GM23338 (cell line): ENCODE results near the gene SLC25A20. TPM values are rescaled to one million over a fixed set of nuclear protein-coding genes. Genes with fewer than 3 reads are reported as not detected.

Source experiments
- ATAC-seq: fragments of 200-7000 bp; cut with Tn5 transposase; 3 replicates; pipeline ENCODE4 v1.9.1; 2020
- DNase-seq: peaks from one replicate; pipeline ENCODE4 v3.0.0-alpha.2; 2015; ENCODE audit warnings: low spot score
- H2AFZ ChIP-seq: fragments of 200-600 bp; sonication (generic); 2 replicates; pipeline ENCODE4 v1.8.0; 2016; ENCODE audit warnings: antibody characterized with exemption, mild to moderate bottlenecking, moderate library complexity
- H3F3A ChIP-seq: fragments of 200-600 bp; sonication (generic); replicated peaks from 2 replicates; pipeline ENCODE4 v1.8.0; 2017; ENCODE audit warnings: antibody characterized with exemption, mixed run types, low read depth
- H3K27ac ChIP-seq: fragments of 200-600 bp; sonication (generic); 2 replicates; pipeline ENCODE4 v1.6.1; 2016; ENCODE audit warnings: low read depth
- H3K27me3 ChIP-seq: fragments of 200-600 bp; sonication (generic); 2 replicates; pipeline ENCODE4 v1.8.0; 2016; ENCODE audit warnings: mild to moderate bottlenecking, mixed run types, moderate library complexity; ENCODE audit not compliant: insufficient read depth
- H3K36me3 ChIP-seq: fragments of 200-600 bp; sonication (generic); 2 replicates; pipeline ENCODE4 v1.8.0; 2016; ENCODE audit warnings: mild to moderate bottlenecking; ENCODE audit not compliant: insufficient read depth
- H3K4me1 ChIP-seq: fragments of 200-600 bp; sonication (generic); 2 replicates; pipeline ENCODE4 v1.8.0; 2016; ENCODE audit warnings: mild to moderate bottlenecking, moderate library complexity; ENCODE audit not compliant: insufficient read depth
- H3K4me2 ChIP-seq: fragments of 200-600 bp; sonication (generic); 2 replicates; pipeline ENCODE4 v1.7.1; 2017; ENCODE audit warnings: mixed run types
- H3K4me3 ChIP-seq: fragments of 200-600 bp; sonication (generic); 2 replicates; pipeline ENCODE4 v1.6.1; 2016; ENCODE audit warnings: mixed run types
- H3K79me2 ChIP-seq: fragments of 200-600 bp; sonication (generic); replicated peaks from 2 replicates; pipeline ENCODE4 v1.8.0; 2017; ENCODE audit warnings: mild to moderate bottlenecking; ENCODE audit not compliant: insufficient read depth
- H3K9me2 ChIP-seq: fragments of 200-600 bp; sonication (generic); 2 replicates; pipeline ENCODE4 v1.8.0; 2017; ENCODE audit not compliant: insufficient read depth
- H4K20me1 ChIP-seq: fragments of 200-600 bp; sonication (generic); replicated peaks from 2 replicates; pipeline ENCODE4 v1.8.0; 2017; ENCODE audit warnings: mild to moderate bottlenecking; ENCODE audit not compliant: insufficient read depth
- H3K27ac Mint-ChIP-seq: 2 replicates; pipeline ENCODE4 v1.8.0; 2020; ENCODE audit warnings: inconsistent platforms, mild to moderate bottlenecking, moderate library complexity, mixed read lengths
- H3K27me3 Mint-ChIP-seq: 3 replicates; pipeline ENCODE4 v1.8.0; 2022; ENCODE audit warnings: low read depth, mild to moderate bottlenecking, moderate library complexity, mixed read lengths, inconsistent platforms; ENCODE audit not compliant: insufficient read depth, poor library complexity
- H3K36me3 Mint-ChIP-seq: 3 replicates; pipeline ENCODE4 v1.8.0; 2021; ENCODE audit warnings: low read depth, mild to moderate bottlenecking, inconsistent platforms, moderate library complexity, mixed read lengths
- H3K4me1 Mint-ChIP-seq: 3 replicates; pipeline ENCODE4 v1.8.0; 2020; ENCODE audit warnings: mild to moderate bottlenecking, inconsistent platforms, mixed read lengths
- H3K4me3 Mint-ChIP-seq: 3 replicates; pipeline ENCODE4 v1.8.0; 2021; ENCODE audit warnings: moderate library complexity, mild to moderate bottlenecking, inconsistent platforms, mixed read lengths
- H3K9me3 Mint-ChIP-seq: 3 replicates; pipeline ENCODE4 v1.8.0; 2020; ENCODE audit warnings: moderate library complexity, mild to moderate bottlenecking, inconsistent platforms, mixed read lengths
- CREB1 ChIP-seq: fragments of 250-450 bp; sonication (Bioruptor Pico); IDR thresholded peaks from 2 replicates; pipeline ENCODE4 v1.5.0; 2020; ENCODE audit warnings: low read depth, mild to moderate bottlenecking, moderate library complexity
- CTCF ChIP-seq, 2 experiments: fragments of 200-600 bp in 1 of 2; sonication (generic) in 1 of 2; conservative IDR thresholded peaks; 2 replicates each; pipeline versions ENCODE4 v1.5.1 to v1.6.1; 2016 to 2017; ENCODE audit warnings: antibody characterized with exemption in 2 of 2, low read depth in 2 of 2, mild to moderate bottlenecking in 2 of 2, moderate library complexity in 1 of 2
- ETS1 ChIP-seq: IDR thresholded peaks from 2 replicates; pipeline ENCODE4 v1.6.1; 2016; ENCODE audit warnings: antibody characterized with exemption
- EZH2 ChIP-seq: fragments of 200-600 bp; sonication (generic); IDR thresholded peaks from one replicate; pipeline ENCODE4 v1.8.0; 2017; ENCODE audit warnings: antibody characterized with exemption, mild to moderate bottlenecking, low read depth; ENCODE audit not compliant: unreplicated experiment
- JUNB ChIP-seq: IDR thresholded peaks from one replicate; pipeline ENCODE4 v1.6.1; 2016; ENCODE audit warnings: antibody characterized with exemption; ENCODE audit not compliant: unreplicated experiment
- NANOG ChIP-seq: IDR thresholded peaks from 2 replicates; pipeline ENCODE4 v1.6.1; 2016; ENCODE audit warnings: antibody characterized with exemption, borderline replicate concordance
- POLR2AphosphoS5 ChIP-seq: IDR thresholded peaks from 2 replicates; pipeline ENCODE4 v1.6.1; 2016; ENCODE audit warnings: antibody characterized with exemption, low read depth
- REST ChIP-seq: IDR thresholded peaks from one replicate; pipeline ENCODE4 v1.6.1; 2018; ENCODE audit warnings: antibody characterized with exemption; ENCODE audit not compliant: unreplicated experiment
- STAT1 ChIP-seq: IDR thresholded peaks from one replicate; pipeline ENCODE4 v1.6.1; 2016; ENCODE audit warnings: antibody characterized with exemption; ENCODE audit not compliant: unreplicated experiment
- ZNF114 ChIP-seq: fragments of 250-450 bp; sonication (Bioruptor Pico); IDR thresholded peaks from 2 replicates; pipeline ENCODE4 v1.5.0; 2020; ENCODE audit warnings: mild to moderate bottlenecking, moderate library complexity
- ZNF331 ChIP-seq: fragments of 250-450 bp; sonication (Bioruptor Pico); IDR thresholded peaks from 2 replicates; pipeline ENCODE4 v1.5.0; 2020; ENCODE audit warnings: low read depth, mild to moderate bottlenecking, moderate library complexity
- ZNF462 ChIP-seq: fragments of 250-450 bp; sonication (Bioruptor Pico); IDR thresholded peaks from 2 replicates; pipeline ENCODE4 v1.5.0; 2020; ENCODE audit warnings: mild to moderate bottlenecking, moderate library complexity
- polyA plus RNA-seq: library from polyadenylated mRNA; unstranded; fragments of >200 nt; fragmentation: Nextera tagmentation; extraction: Ambion mirVana; gene quantifications from 2 replicates; pipeline ENCODE4 v1.2.1, GENCODE V29; 2016
- total RNA-seq: library from RNA; depleted of rRNA; stranded (reverse); fragments of >200 nt; shearing (Covaris generic); gene quantifications from 2 replicates; pipeline ENCODE4 v1.2.3, GENCODE V29; 2014

SLC25A20 gene
- total and polyA plus RNA-seq, 2 experiments from 2014 or later, result 3.0 to 4.3 TPM

- TF ChIP-seq JUNB (no peak), REST (no peak), ETS1 (no peak), POLR2AphosphoS5 (no peak), CREB1 (no peak), EZH2 (no peak), ZNF114 (CRISPR knock-in tag) (no peak), ZNF331 (CRISPR knock-in tag) (no peak), NANOG (no peak)
Measured at GRCh38 chr3:48894516-48894915, 4.2 kb downstream of the SLC25A20 start (continued).

- no peaks in the 10 kb centered on the region for H3K4me1 Mint-ChIP-seq
- no peak for TF ChIP-seq STAT1
- no peak for TF ChIP-seq CTCF (conservative IDR thresholded peaks at IDR 0.05; ENCODE audit: low read depth in 2 of 2)
- TF ChIP-seq POLR2AphosphoS5, result no peak
- no peak for TF ChIP-seq EZH2
- TF ChIP-seq ETS1, result no peak
- TF ChIP-seq ZNF114 (CRISPR knock-in tag), result no peak
- TF ChIP-seq ZNF462 (CRISPR knock-in tag), result no peak
- TF ChIP-seq NANOG, result no peak
Measured at GRCh38 chr3:48891606-48892005, 7.1 kb downstream of the SLC25A20 start.

More at GRCh38 chr3:48891606-48892005, 7.1 kb downstream of the SLC25A20 start:
- H3K27ac Mint-ChIP-seq, result no peak overlapping the region
- H3K27me3 Mint-ChIP-seq, result peaks cover 9% of the 10 kb centered on the region
- H2AFZ ChIP-seq, result no peak overlapping the region
- H3K36me3 ChIP-seq, result no peaks in the 10 kb centered on the region
- H3K4me1 ChIP-seq, result no peaks in the 10 kb centered on the region
- H3K27ac ChIP-seq, result no peak overlapping the region
- no peak overlapping the region for H3K4me3 Mint-ChIP-seq
- ATAC-seq (no peak), DNase-seq (no peak)
- H3K4me3 ChIP-seq, result no peak overlapping the region
- H3K36me3 Mint-ChIP-seq, result no peaks in the 10 kb centered on the region
- no peaks in the 10 kb centered on the region for H3K79me2 ChIP-seq
- H3K9me2 ChIP-seq, result no peaks in the 10 kb centered on the region
- H3K27me3 ChIP-seq, result no peaks in the 10 kb centered on the region
- no peaks in the 10 kb centered on the region for H3F3A ChIP-seq
- H4K20me1 ChIP-seq, result no peaks in the 10 kb centered on the region
- H3K4me2 ChIP-seq, result no peak overlapping the region
- H3K9me3 Mint-ChIP-seq, result no peaks in the 10 kb centered on the region
